Caco-2 (cell line): ENCODE data around the gene ALOXE3. TPM values are rescaled to one million over a fixed set of nuclear protein-coding genes. Genes with fewer than 3 reads are reported as not detected.

Source experiments
- BruUV-seq: library from RNA; stranded (reverse); fragments of 400-500 nt; replicated peaks from 2 replicates; lab custom pipeline; 2021; lab: Mats Ljungman, UMichigan
- CTCF ChIA-PET: fragments of 300-600 bp; sonication (Branson Sonifier 250); formaldehyde crosslinking; loops from one replicate; lab custom pipeline; 2022; ENCODE audit warnings: antibody characterized with exemption; lab: Charles Lee
- POLR2A ChIA-PET: fragments of 300-600 bp; sonication (Branson Sonifier 250); formaldehyde crosslinking; loops from one replicate; lab custom pipeline; 2022; ENCODE audit warnings: antibody characterized with exemption; lab: Charles Lee
- DNase-seq, 2 experiments: peaks; one replicate each; pipeline versions ENCODE4 v3.0.0 to v3.0.0-alpha.2; 2020 to 2022
- H3K27me3 ChIP-seq: replicated peaks from 2 replicates; pipeline ENCODE4 v1.6.0; 2011; ENCODE audit warnings: low read length; ENCODE audit not compliant: control insufficient read depth, insufficient read depth
- H3K36me3 ChIP-seq: 2 replicates; pipeline ENCODE4 v1.5.1; 2011; ENCODE audit warnings: low read length; ENCODE audit not compliant: control insufficient read depth, insufficient read depth
- H3K4me1 ChIP-seq: fragments of 250-450 bp; sonication (Bioruptor Pico); 2 replicates; pipeline ENCODE4 v1.5.1; 2020; ENCODE audit warnings: mild to moderate bottlenecking
- H3K4me3 ChIP-seq: 2 replicates; pipeline ENCODE4 v1.5.1; 2011; ENCODE audit warnings: low read depth, mild to moderate bottlenecking, control low read depth, low read length
- H3K9me3 ChIP-seq: fragments of 250-450 bp; sonication (Bioruptor Pico); 2 replicates; pipeline ENCODE4 v1.5.1; 2020; ENCODE audit warnings: mild to moderate bottlenecking, moderate library complexity
- H3K27ac Mint-ChIP-seq: one replicate; pipeline ENCODE4 v1.8.0; 2022; ENCODE audit warnings: mixed read lengths; ENCODE audit not compliant: unreplicated experiment
- H3K27me3 Mint-ChIP-seq: one replicate; pipeline ENCODE4 v1.8.0; 2022; ENCODE audit warnings: mixed read lengths; ENCODE audit not compliant: insufficient read depth, unreplicated experiment
- H3K36me3 Mint-ChIP-seq: one replicate; pipeline ENCODE4 v1.8.0; 2022; ENCODE audit warnings: mild to moderate bottlenecking, mixed read lengths; ENCODE audit not compliant: insufficient read depth, unreplicated experiment
- H3K4me1 Mint-ChIP-seq: one replicate; pipeline ENCODE4 v1.8.0; 2022; ENCODE audit warnings: low read depth, mixed read lengths; ENCODE audit not compliant: unreplicated experiment
- H3K4me3 Mint-ChIP-seq: one replicate; pipeline ENCODE4 v1.8.0; 2022; ENCODE audit warnings: mild to moderate bottlenecking, moderate library complexity, mixed read lengths; ENCODE audit not compliant: unreplicated experiment
- H3K9me3 Mint-ChIP-seq: one replicate; pipeline ENCODE4 v1.8.0; 2022; ENCODE audit warnings: mixed read lengths; ENCODE audit not compliant: unreplicated experiment
- CTCF ChIP-seq, 2 experiments: fragments of 200-600 bp in 1 of 2; IDR thresholded peaks; 1 replicate in 1 of 2; 2 replicates in 1 of 2; pipeline versions ENCODE4 v1.5.1 to v1.8.0; 2011 to 2022; ENCODE audit warnings: antibody characterized with exemption in 1 of 2, control low read depth in 1 of 2, inconsistent platforms in 1 of 2, low read depth in 1 of 2, low read length in 1 of 2, mild to moderate bottlenecking in 1 of 2, moderate library complexity in 1 of 2; ENCODE audit not compliant: insufficient read depth in 1 of 2, severe bottlenecking in 1 of 2, unreplicated experiment in 1 of 2
- intact Hi-C: fragments of 100-400 bp; cut with micrococcal nuclease; formaldehyde crosslinking; loops from one replicate; pipeline ENCODE4 v1.10.0; 2022; ENCODE audit not compliant: unreplicated experiment
- total RNA-seq: library from RNA; stranded (reverse); gene quantifications from 2 replicates; pipeline ENCODE4 v1.2.3, GENCODE V29; 2022

The ALOXE3 gene
- total RNA-seq, 1 experiment from 2014 or later = not detected

DNA sequence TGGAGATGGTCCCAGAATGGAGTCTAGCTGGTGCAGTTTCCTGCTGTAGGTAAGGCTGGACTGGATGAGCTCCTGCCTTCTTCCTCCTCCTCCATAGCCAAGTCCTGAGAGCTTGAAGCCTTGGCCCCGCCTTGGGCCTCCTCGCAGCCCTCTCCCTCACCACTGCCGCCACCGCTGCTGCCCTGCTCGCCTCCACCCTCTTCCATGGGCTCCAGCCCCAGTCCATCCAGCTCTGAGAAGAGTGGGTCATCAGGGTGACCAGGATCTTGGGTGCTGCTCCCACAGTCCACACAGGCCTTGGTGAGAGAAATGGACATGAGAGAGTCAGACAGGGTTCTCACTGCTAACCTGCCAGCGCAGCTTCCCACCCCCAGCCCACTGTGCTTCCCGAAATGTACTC lies 22.7 kb upstream of the ALOXE3 start:
- intact Hi-C loops = no loop called here
- ChIA-PET CTCF (no interaction called here), POLR2A (no interaction called here)
- no peak for TF ChIP-seq CTCF (IDR thresholded peaks at IDR 0.05; ENCODE audit: insufficient read depth in 1 of 2, low read depth in 1 of 2, low read length in 1 of 2, severe bottlenecking in 1 of 2, unreplicated experiment in 1 of 2)
- Histone ChIP-seq H3K36me3 (no peaks in the 10 kb centered on the region), H3K27me3 (no peaks in the 10 kb centered on the region), H3K4me1 (peaks cover 4% of the 10 kb centered on the region; the same call in 1 of the 2 replicates), H3K9me3 (no peaks in the 10 kb centered on the region), H3K4me3 (no peak overlapping the region)
- Mint-ChIP-seq H3K36me3 (peaks cover 18% of the 10 kb centered on the region), H3K27me3 (no peaks in the 10 kb centered on the region), H3K9me3 (no peaks in the 10 kb centered on the region), H3K4me1 (no peaks in the 10 kb centered on the region), H3K27ac (no peak overlapping the region), H3K4me3 (no peak overlapping the region)
- DNase-seq = no peak
- no TSS peak for BruUV-seq

- Mint-ChIP-seq H3K4me3 (no peak overlapping the region), H3K27ac (no peak overlapping the region), H3K27me3 (no peaks in the 10 kb centered on the region), H3K36me3 (peaks cover 18% of the 10 kb centered on the region), H3K4me1 (no peaks in the 10 kb centered on the region), H3K9me3 (no peaks in the 10 kb centered on the region)
- no TSS peak for BruUV-seq
- Histone ChIP-seq H3K36me3 (no peaks in the 10 kb centered on the region), H3K4me1 (peaks cover 4% of the 10 kb centered on the region; the same call in 1 of the 2 replicates), H3K9me3 (no peaks in the 10 kb centered on the region), H3K4me3 (no peak overlapping the region), H3K27me3 (no peaks in the 10 kb centered on the region)
- POLR2A ChIA-PET = interaction anchor here (0.6 kb wide), 1 partner anchor 33 kb away, joined by 3 read pairs; no protein-coding TSS in a partner anchor
- CTCF ChIA-PET = interaction anchor here (1.4 kb wide), 1 partner anchor 12 kb away, joined by 3 read pairs; the partner anchor contains the start of gene PER1
- DNase-seq = no peak
- TF ChIP-seq CTCF (IDR thresholded peaks at IDR 0.05; ENCODE audit: insufficient read depth in 1 of 2, low read depth in 1 of 2, low read length in 1 of 2, severe bottlenecking in 1 of 2, unreplicated experiment in 1 of 2) = no peak
- intact Hi-C loops = no loop called here
Observed at GRCh38 chr17:8140065-8141029, 22.0 kb upstream of the ALOXE3 start.

- Mint-ChIP-seq H3K4me1 (no peaks in the 10 kb centered on the region), H3K27me3 (no peaks in the 10 kb centered on the region), H3K27ac (no peak overlapping the region), H3K4me3 (no peak overlapping the region), H3K36me3 (peaks cover 16% of the 10 kb centered on the region), H3K9me3 (no peaks in the 10 kb centered on the region)
- ChIA-PET CTCF (interaction anchor here (1.3 to 1.4 kb wide), 3 partner anchors 12 to 18 kb away, joined by 3 to 4 read pairs (median 3); partner anchors contain the start of gene PER1), POLR2A (no interaction called here)
- no peaks in the 10 kb centered on the region for H3K27me3 ChIP-seq
- peak; percentile 65 to 73 for TF ChIP-seq CTCF (IDR thresholded peaks at IDR 0.05; ENCODE audit: insufficient read depth in 1 of 2, low read depth in 1 of 2, low read length in 1 of 2, severe bottlenecking in 1 of 2, unreplicated experiment in 1 of 2)
- BruUV-seq = TSS peak; percentile 80
- H3K36me3 ChIP-seq = no peaks in the 10 kb centered on the region
- intact Hi-C loops = loop anchor here (1.0 to 2.0 kb wide), 2 partner anchors 14 to 17 kb away; partner anchors contain the start of gene HES7
- H3K9me3 ChIP-seq = no peaks in the 10 kb centered on the region
- peaks cover 4% of the 10 kb centered on the region; the same call in 1 of the 2 replicates for H3K4me1 ChIP-seq
- peak overlapping the region; percentile 45 for H3K4me3 ChIP-seq
- peak; percentile 92 to 93 for DNase-seq
Observed at GRCh38 chr17:8138672-8139371, 20.5 kb upstream of the ALOXE3 start.
